GM23248 (cell line): ENCODE data around the gene ST3GAL6. TPM values are rescaled to one million over a fixed set of nuclear protein-coding genes. Genes with fewer than 3 reads are reported as not detected.
A peak's percentile ranks its signal among the peaks of the same experiment; 100 is the strongest.

Source experiments
- DNase-seq: peaks from one replicate; pipeline ENCODE4 v3.0.0-alpha.2; 2015
- H2AFZ ChIP-seq: fragments of 200-600 bp; sonication (generic); 2 replicates; pipeline ENCODE4 v1.6.1; 2016; ENCODE audit warnings: antibody characterized with exemption
- H3F3A ChIP-seq: fragments of 200-600 bp; sonication (generic); 2 replicates; pipeline ENCODE4 v1.6.1; 2016; ENCODE audit warnings: mild to moderate bottlenecking, antibody characterized with exemption, mixed run types; ENCODE audit not compliant: insufficient read depth
- H3K27ac ChIP-seq: fragments of 200-600 bp; sonication (generic); 2 replicates; pipeline ENCODE4 v1.5.1; 2016; ENCODE audit warnings: mild to moderate bottlenecking
- H3K27me3 ChIP-seq: fragments of 200-600 bp; sonication (generic); replicated peaks from 2 replicates; pipeline ENCODE4 v1.6.1; 2016; ENCODE audit warnings: mild to moderate bottlenecking; ENCODE audit not compliant: insufficient read depth
- H3K36me3 ChIP-seq: fragments of 200-600 bp; sonication (generic); 2 replicates; pipeline ENCODE4 v1.6.1; 2016; ENCODE audit warnings: low read depth, mild to moderate bottlenecking
- H3K4me1 ChIP-seq: fragments of 200-600 bp; sonication (generic); 2 replicates; pipeline ENCODE4 v1.6.1; 2016; ENCODE audit warnings: mild to moderate bottlenecking; ENCODE audit not compliant: insufficient read depth
- H3K4me2 ChIP-seq: fragments of 200-600 bp; sonication (generic); one replicate; pipeline ENCODE4 v1.6.1; 2016; ENCODE audit warnings: mild to moderate bottlenecking; ENCODE audit not compliant: unreplicated experiment
- H3K4me3 ChIP-seq: fragments of 200-600 bp; sonication (generic); 2 replicates; pipeline ENCODE4 v1.5.1; 2016; ENCODE audit warnings: mild to moderate bottlenecking
- H3K79me2 ChIP-seq: fragments of 200-600 bp; sonication (generic); 2 replicates; pipeline ENCODE4 v1.6.1; 2016; ENCODE audit warnings: mild to moderate bottlenecking; ENCODE audit not compliant: insufficient read depth
- H3K9ac ChIP-seq: fragments of 200-600 bp; sonication (generic); 2 replicates; pipeline ENCODE4 v1.6.1; 2016; ENCODE audit warnings: mild to moderate bottlenecking
- H3K9me2 ChIP-seq: fragments of 200-600 bp; sonication (generic); 2 replicates; pipeline ENCODE4 v1.6.1; 2016; ENCODE audit warnings: mixed run types, mild to moderate bottlenecking, moderate library complexity; ENCODE audit not compliant: insufficient read depth
- H3K9me3 ChIP-seq: fragments of 200-600 bp; sonication (generic); one replicate; pipeline ENCODE4 v1.6.1; 2017; ENCODE audit warnings: low read depth
- H4K20me1 ChIP-seq: fragments of 200-600 bp; sonication (generic); 2 replicates; pipeline ENCODE4 v1.6.0; 2016; ENCODE audit not compliant: insufficient read depth
- EZH2 ChIP-seq: fragments of 200-600 bp; sonication (generic); IDR thresholded peaks from 2 replicates; pipeline ENCODE4 v1.6.1; 2018; ENCODE audit warnings: antibody characterized with exemption, mild to moderate bottlenecking; ENCODE audit not compliant: insufficient read depth, poor library complexity, severe bottlenecking
- EZH2phosphoT487 ChIP-seq: fragments of 200-600 bp; sonication (generic); IDR thresholded peaks from 2 replicates; pipeline ENCODE4 v1.6.1; 2018; ENCODE audit warnings: antibody characterized with exemption, moderate library complexity, mild to moderate bottlenecking, low read depth; ENCODE audit not compliant: insufficient read depth
- WGBS, 2 experiments: methylation state at CpG; one replicate each; pipeline ENCODE4 v1.1.6; 2015 to 2017; ENCODE audit warnings: low lambda C conversion rate in 2 of 2, low coverage in 1 of 2; ENCODE audit errors: missing lambda C conversion rate in 2 of 2; 5-methylcytosine and 5-hydroxymethylcytosine counted together
- in situ Hi-C: fragments of 300-500 bp; cut with MboI; formaldehyde crosslinking; loops from 2 replicates; pipeline ENCODE4 v1.15.0; 2020
- polyA plus RNA-seq: library from polyadenylated mRNA; unstranded; fragments of >200 nt; fragmentation: Nextera tagmentation; extraction: Ambion mirVana; gene quantifications from 2 replicates; pipeline ENCODE4 v1.2.1, GENCODE V29; 2016
- total RNA-seq: library from RNA; depleted of rRNA; stranded (reverse); fragments of >200 nt; shearing (Covaris generic); gene quantifications from 2 replicates; pipeline ENCODE4 v1.2.3, GENCODE V29; 2014

ST3GAL6 gene
- total and polyA plus RNA-seq, 2 experiments from 2014 or later = 1.9 TPM; not detected in 1

DNA sequence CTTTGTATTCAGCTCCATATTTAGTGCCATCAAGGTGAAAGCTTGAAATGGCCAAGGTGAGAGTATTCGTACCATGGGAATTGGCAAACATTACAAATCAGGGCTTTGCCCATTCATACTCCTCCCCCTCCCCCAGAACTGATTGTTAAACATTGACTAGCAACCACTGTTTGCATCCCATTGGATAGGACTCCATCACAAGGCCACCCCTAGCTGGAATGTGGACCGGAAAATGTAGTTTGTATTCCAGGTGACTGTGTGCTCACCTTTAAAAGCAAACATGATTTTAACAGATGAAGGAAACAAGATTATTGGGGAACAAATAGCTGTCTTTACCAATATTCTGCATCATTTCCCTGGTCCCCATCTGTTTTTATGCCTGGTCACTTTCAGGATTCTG is 14.1 kb downstream of the ST3GAL6 start:
- Histone ChIP-seq H3F3A (peaks cover 35% of the 10 kb centered on the region), H3K9ac (no peak overlapping the region), H3K36me3 (no peaks in the 10 kb centered on the region), H3K4me2 (no peak overlapping the region), H3K9me3 (no peaks in the 10 kb centered on the region), H3K27ac (no peak overlapping the region), H3K4me3 (no peak overlapping the region), H3K4me1 (peaks cover 30% of the 10 kb centered on the region), H3K79me2 (no peaks in the 10 kb centered on the region), H4K20me1 (no peaks in the 10 kb centered on the region), H3K27me3 (peaks cover 15% of the 10 kb centered on the region), H2AFZ (no peak overlapping the region), H3K9me2 (no peaks in the 10 kb centered on the region)
- in situ Hi-C loops = no loop called here
- no peak for DNase-seq
- no peak for TF ChIP-seq EZH2
- TF ChIP-seq EZH2phosphoT487 = no peak
- 43 to 45% methylated on average over 2 of the region's 2 CpGs for WGBS, 2 experiments

DNA sequence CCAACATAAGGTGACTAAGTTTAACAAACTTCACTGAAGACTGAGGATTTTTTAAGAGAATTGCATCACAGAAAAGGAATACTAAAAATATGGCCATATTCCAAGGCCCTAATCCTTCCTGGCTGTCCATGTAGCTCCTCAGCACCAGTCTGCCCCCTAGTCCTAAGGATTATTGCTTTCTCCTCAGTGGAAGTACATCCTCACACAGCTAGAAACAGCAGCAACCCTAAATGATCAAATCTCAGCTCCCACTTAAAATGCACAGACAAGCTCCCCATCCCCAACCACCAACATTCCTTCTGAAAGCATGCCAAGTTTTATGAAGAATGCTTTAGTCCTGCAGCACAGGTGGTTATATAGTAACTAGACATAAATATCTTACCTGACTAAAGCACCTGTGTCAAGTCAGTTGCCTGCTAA is 14.7 kb downstream of the ST3GAL6 start:
- in situ Hi-C loops = no loop called here
- TF ChIP-seq EZH2phosphoT487 = no peak
- no peak for TF ChIP-seq EZH2
- no peak overlapping the region for H2AFZ ChIP-seq
- H3K27me3 ChIP-seq = peaks cover 15% of the 10 kb centered on the region; the same call in 1 of the 2 replicates
- no peak overlapping the region for H3K4me2 ChIP-seq
- peak; percentile 74 for DNase-seq
- peaks cover 30% of the 10 kb centered on the region for H3K4me1 ChIP-seq
- no peak overlapping the region for H3K4me3 ChIP-seq
- H3K79me2 ChIP-seq = no peaks in the 10 kb centered on the region
- H3K9ac ChIP-seq = no peak overlapping the region
- H4K20me1 ChIP-seq = no peaks in the 10 kb centered on the region
- peaks cover 35% of the 10 kb centered on the region for H3F3A ChIP-seq
- peak overlapping the region; percentile 46; the same call in 1 of the 2 replicates for H3K27ac ChIP-seq
- no peaks in the 10 kb centered on the region for H3K36me3 ChIP-seq
- H3K9me3 ChIP-seq = no peaks in the 10 kb centered on the region
- H3K9me2 ChIP-seq = no peaks in the 10 kb centered on the region

DNA sequence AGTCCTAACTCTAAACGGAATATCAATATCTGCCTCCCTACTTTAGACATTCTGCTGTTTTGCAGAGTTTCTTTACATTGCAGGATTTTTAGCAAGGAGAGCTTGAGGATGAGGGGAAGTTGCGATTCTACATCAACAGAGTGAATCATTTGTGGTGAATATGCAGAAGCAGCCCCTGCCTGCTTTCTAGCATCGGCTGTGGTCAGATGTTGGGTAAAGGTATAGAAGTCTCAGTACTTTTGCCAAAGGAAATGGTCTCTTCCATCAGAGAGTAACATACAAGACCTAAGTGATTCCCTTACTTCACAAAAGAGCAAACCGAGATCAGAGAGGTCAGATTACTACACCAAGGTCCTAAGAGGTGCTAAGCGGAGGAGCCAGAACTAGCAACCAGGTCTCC is 15.2 kb downstream of the ST3GAL6 start:
- Histone ChIP-seq H3K27ac (peak overlapping the region; percentile 46), H3K9ac (no peak overlapping the region), H3K4me2 (peak overlapping the region; percentile 30), H2AFZ (0 out of 2 replicates have a peak overlapping the region, but pooled peaks have one; percentile 25), H4K20me1 (no peaks in the 10 kb centered on the region), H3K9me3 (no peaks in the 10 kb centered on the region), H3K9me2 (no peaks in the 10 kb centered on the region), H3F3A (peaks cover 35% of the 10 kb centered on the region), H3K79me2 (no peaks in the 10 kb centered on the region), H3K36me3 (no peaks in the 10 kb centered on the region), H3K4me3 (0 out of 2 replicates have a peak overlapping the region, but pooled peaks have one; percentile 1), H3K4me1 (peaks cover 30% of the 10 kb centered on the region), H3K27me3 (peaks cover 12% of the 10 kb centered on the region; the same call in 1 of the 2 replicates)
- peak; percentile 36 for DNase-seq
- no peak for TF ChIP-seq EZH2
- TF ChIP-seq EZH2phosphoT487 = no peak
- 73 to 74% methylated on average over 5 of the region's 5 CpGs for WGBS, 2 experiments
- in situ Hi-C loops = no loop called here

DNA sequence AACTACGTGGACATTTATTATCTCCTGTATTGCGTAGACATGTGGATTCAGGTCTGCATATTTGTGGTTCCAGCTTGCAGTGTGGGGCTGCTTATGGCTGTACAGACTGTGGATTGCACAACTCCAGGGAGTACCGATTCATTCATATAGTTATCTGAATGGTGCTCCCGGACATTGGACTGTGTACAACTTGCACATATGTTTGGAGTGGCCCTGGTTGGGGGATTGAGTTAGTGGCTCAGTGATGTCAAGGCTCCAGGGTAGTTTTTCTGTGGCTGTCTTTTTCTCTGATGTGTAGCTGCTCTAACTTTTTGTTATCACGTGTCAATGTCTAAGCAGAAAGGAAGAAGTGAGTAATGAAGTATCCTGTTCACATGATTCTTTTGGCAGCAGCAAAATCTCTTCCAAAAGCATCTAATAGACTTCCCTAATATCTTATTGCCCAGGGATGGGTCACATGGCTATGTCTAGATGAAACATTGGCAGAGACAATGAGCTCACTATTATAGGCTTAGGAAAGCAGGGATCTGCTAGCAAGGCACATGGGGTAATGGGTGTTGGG is 15.8 kb downstream of the ST3GAL6 start:
- in situ Hi-C loops = no loop called here
- Histone ChIP-seq H3F3A (peaks cover 37% of the 10 kb centered on the region), H3K27me3 (peaks cover 7% of the 10 kb centered on the region; the same call in 1 of the 2 replicates), H3K9ac (no peak overlapping the region), H3K9me2 (no peaks in the 10 kb centered on the region), H2AFZ (0 out of 2 replicates have a peak overlapping the region, but pooled peaks have one; percentile 25), H3K4me3 (0 out of 2 replicates have a peak overlapping the region, but pooled peaks have one; percentile 1), H3K4me1 (peaks cover 31% of the 10 kb centered on the region), H4K20me1 (no peaks in the 10 kb centered on the region), H3K36me3 (no peaks in the 10 kb centered on the region), H3K4me2 (peak overlapping the region; percentile 30), H3K79me2 (no peaks in the 10 kb centered on the region), H3K9me3 (no peaks in the 10 kb centered on the region), H3K27ac (peak overlapping the region; percentile 46)
- peak; percentile 84 for DNase-seq
- WGBS, 2 experiments = 12 to 13% methylated on average over 5 of the region's 5 CpGs
- TF ChIP-seq EZH2 = no peak
- no peak for TF ChIP-seq EZH2phosphoT487
